ENCODE results near the gene SF3B6.

DNA sequence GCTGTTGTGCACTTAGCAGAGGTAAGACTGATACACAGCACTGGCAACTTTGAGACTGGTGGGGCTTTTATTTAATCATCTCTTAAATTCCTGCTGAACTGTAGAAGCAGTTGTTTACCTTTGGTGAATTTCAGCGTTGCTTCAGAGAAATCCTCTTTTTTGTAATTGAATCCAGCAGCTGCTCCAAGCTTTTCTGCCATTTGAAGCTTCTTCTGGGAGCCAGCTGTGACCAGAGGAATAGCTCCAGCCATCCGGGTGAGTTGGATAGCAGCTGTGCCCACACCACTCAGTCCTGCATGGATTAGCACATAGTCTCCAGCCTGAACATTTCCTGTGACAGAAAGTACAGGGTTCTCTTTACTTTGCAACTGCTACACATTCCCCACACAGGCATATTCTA lies 4.6 kb upstream of the SF3B6 start:
- TF ChIP-seq CTCF (IDR thresholded peaks at IDR 0.05; ENCODE audit: extremely low read depth in 1 of 2, insufficient read depth in 1 of 2, low read depth in 1 of 2, low read length in 2 of 2) (no peak), GATA2 (IDR thresholded peaks at IDR 0.05; ENCODE audit: insufficient read depth, insufficient read length, low read depth, low read length) (no peak), POLR2AphosphoS5 (IDR thresholded peaks at IDR 0.05; ENCODE audit: insufficient read depth, low read depth, low read length) (no peak)

All from endothelial cell of umbilical vein (primary cell).